Measurements from ENCODE around the gene KCNB1. TPM values are rescaled to one million over a fixed set of nuclear protein-coding genes. Genes with fewer than 3 reads are reported as not detected.

Gene KCNB1
- total RNA-seq, 1 experiment from 2014 or later, result 0.68 TPM

DNA sequence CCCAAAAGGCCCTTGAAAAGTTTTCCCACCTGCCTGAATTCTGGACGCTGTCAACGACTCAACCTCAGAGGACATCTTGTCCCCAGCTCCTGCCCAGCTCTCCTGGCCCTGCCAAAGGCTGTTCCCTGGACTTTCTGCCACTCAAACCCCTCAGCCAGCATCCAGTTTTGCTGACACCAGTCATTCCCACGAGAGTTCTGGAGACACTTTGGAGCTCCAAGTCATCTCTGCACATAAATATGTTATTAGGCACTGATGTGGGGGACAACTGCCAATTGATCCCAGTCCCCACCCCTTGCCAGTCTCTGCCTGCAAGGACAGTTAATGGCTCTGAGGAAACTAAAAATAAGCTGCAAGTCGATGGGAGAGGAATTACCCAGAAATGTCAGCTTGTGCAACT lies 38.9 kb upstream of the KCNB1 start:
- H3K4me1 Mint-ChIP-seq, result peaks cover 6 to 10% of the 10 kb centered on the region in 2 experiments
- no peak overlapping the region for H3K4me3 Mint-ChIP-seq

More for the DNA sequence above, 38.9 kb upstream of the KCNB1 start:
- H3K14ac ChIP-seq (ENCODE audit: insufficient read depth, low read length), result no peak overlapping the region
- H3K9me3 ChIP-seq (ENCODE audit: control insufficient read depth, low read depth, low read length), result peaks cover 6% of the 10 kb centered on the region
- H3K4ac ChIP-seq (ENCODE audit: low read depth, low read length), result no peak overlapping the region
- no peak overlapping the region for H2BK12ac ChIP-seq (ENCODE audit: insufficient read length, low read depth, low read length)
- no CpG with 5 or more reads among the region's 4 CpGs for WGBS (ENCODE audit: extremely low coverage, insufficient read length, low lambda C conversion rate)
- no peak overlapping the region for H2BK5ac ChIP-seq (ENCODE audit: insufficient read length, low read length)
- no peak overlapping the region for H2BK15ac ChIP-seq (ENCODE audit: low read depth, low read length)
- no peak overlapping the region for H3K9ac ChIP-seq (ENCODE audit: extremely low read depth, insufficient read length, low read length)
- no peaks in the 10 kb centered on the region for H3K27me3 Mint-ChIP-seq (ENCODE audit: low read depth)
- no peaks in the 10 kb centered on the region for H4K20me1 ChIP-seq (ENCODE audit: control insufficient read depth, insufficient read depth, insufficient read length)
- no peak overlapping the region for H2AK5ac ChIP-seq (ENCODE audit: insufficient read length, low read length)
- no peaks in the 10 kb centered on the region for H3K79me2 ChIP-seq (ENCODE audit: insufficient read depth, low read length)
- H3K23me2 ChIP-seq (ENCODE audit: insufficient read length, low read depth, low read length, poor library complexity, severe bottlenecking), result no peaks in the 10 kb centered on the region
- H3K4me1 ChIP-seq (ENCODE audit: insufficient read depth, low read length), result no peaks in the 10 kb centered on the region
- H2BK120ac ChIP-seq (ENCODE audit: low read depth, low read length, poor library complexity, severe bottlenecking), result no peak overlapping the region
- no peak overlapping the region for H3T11ph ChIP-seq (ENCODE audit: low read length)
- peaks cover 0 to 5% of the 10 kb centered on the region in 2 experiments; a peak in 3 of 5 replicates for H3K9me3 Mint-ChIP-seq
- no peaks in the 10 kb centered on the region for H3K79me1 ChIP-seq (ENCODE audit: insufficient read depth, low read depth, low read length, poor library complexity, severe bottlenecking)
- TF ChIP-seq CTCF (conservative IDR thresholded peaks at IDR 0.05), result no peak
- H3K4me2 ChIP-seq (ENCODE audit: insufficient read depth, insufficient read length, low read length), result no peak overlapping the region
- no peaks in the 10 kb centered on the region for H3K27me3 ChIP-seq (ENCODE audit: insufficient read depth, low read length)
- H4K5ac ChIP-seq (ENCODE audit: insufficient read length, low read depth, low read length), result no peak overlapping the region
- H3K23ac ChIP-seq (ENCODE audit: insufficient read length, low read depth, low read length), result no peak overlapping the region
- H3K18ac ChIP-seq (ENCODE audit: insufficient read length, low read depth, low read length), result no peak overlapping the region
- no peak overlapping the region for H2BK20ac ChIP-seq (ENCODE audit: low read depth, low read length, poor library complexity, severe bottlenecking)
- no peak overlapping the region for H2AFZ ChIP-seq (ENCODE audit: low read length)
- H3K27ac ChIP-seq (ENCODE audit: insufficient read length, low read depth, low read length), result no peak overlapping the region
- DNase-seq, result no peak
- no peak overlapping the region for H3K27ac Mint-ChIP-seq
- H4K8ac ChIP-seq (replicated peaks; ENCODE audit: insufficient read length, low read depth, low read length), result no peak overlapping the region
- H3K56ac ChIP-seq (ENCODE audit: insufficient read length, low read depth, low read length), result no peak overlapping the region
- H3K36me3 Mint-ChIP-seq (ENCODE audit: insufficient read depth in 1 of 3, low read depth in 3 of 3), result peaks cover 22 to 31% (median 25%) of the 10 kb centered on the region in 3 experiments
- H4K91ac ChIP-seq (ENCODE audit: insufficient read length, low read depth, low read length), result no peak overlapping the region

Data from H9 (cell line).